T-helper 1 cell treated with Interleukin-12 subunit alpha and Interleukin-12 subunit beta and Interleukin-4 antibody, amounts not matched to agents 30 ng/mL and 1 ng/mL, for 36 hours (primary cell): ENCODE data around the gene NHS. TPM values are rescaled to one million over a fixed set of nuclear protein-coding genes. Genes with fewer than 3 reads are reported as not detected.

Source experiments
- intact Hi-C: fragments of 100-400 bp; cut with micrococcal nuclease; formaldehyde crosslinking; loops from one replicate; pipeline ENCODE4 v1.15.1; 2024
- total RNA-seq: library from RNA; stranded (reverse); gene quantifications from 2 replicates; pipeline ENCODE4 v1.2.3, GENCODE V29; 2022

NHS gene
- total RNA-seq, 1 donor from 2014 or later = 5.4 TPM

DNA sequence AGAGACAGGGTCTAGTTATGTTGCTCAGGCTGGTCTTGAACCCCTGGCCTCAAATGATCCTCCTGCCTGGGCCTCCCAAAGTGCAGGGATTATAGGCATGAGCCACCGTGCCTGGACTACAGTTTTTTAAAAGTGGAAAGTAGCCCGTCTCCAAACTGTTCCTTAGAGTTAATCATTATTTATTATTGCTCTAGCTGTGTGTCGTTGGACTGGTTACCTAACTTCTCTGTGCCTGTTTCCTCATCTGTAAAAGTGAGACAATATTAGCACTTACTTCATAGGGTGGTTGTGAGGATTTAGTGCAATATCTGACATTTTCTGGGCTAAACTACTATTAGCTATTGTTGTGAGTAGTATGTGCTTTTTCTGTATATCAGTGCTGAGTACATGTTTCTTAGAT lies 210.0 kb downstream of the NHS start:
- intact Hi-C loops = no loop called here

DNA sequence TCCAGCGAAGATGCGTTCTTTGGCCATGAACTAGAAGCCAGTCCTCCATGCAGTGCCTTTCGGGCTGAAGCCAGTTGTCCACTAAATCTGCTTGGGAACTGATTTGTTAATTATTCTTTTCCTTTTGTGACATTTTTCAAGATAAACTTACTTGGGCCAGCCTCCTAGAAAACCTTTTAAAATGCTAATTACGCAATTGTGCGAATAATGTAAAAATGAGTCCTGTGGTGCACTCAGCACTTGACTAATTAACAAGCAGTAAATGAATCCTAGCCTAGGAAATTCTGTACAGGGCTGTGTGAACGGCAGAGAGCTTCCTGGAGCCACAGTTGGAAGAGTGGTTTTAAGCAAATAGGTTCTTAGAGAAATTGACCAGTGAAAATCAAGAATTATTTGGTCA lies 212.4 kb downstream of the NHS start:
- intact Hi-C loops = no loop called here

DNA sequence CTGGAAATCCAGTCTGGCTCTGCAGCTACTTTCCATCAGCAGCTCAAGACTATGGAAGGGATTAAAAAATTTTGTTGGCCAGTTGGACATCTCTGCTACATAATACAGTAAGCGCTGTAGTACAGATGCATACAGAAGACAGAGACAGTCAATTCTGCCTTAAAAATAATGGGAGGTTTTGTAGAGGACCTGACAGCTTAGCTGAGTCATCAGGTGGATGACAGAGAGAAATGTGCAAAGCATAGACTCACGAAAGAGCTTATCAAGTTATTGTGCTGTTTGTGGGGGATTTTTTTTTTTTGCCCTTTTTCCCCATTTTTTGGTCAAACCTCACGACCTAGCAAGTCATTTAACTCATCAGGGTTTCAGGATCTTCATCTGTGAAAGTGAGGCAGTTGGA lies 213.3 kb downstream of the NHS start:
- intact Hi-C loops = no loop called here

DNA sequence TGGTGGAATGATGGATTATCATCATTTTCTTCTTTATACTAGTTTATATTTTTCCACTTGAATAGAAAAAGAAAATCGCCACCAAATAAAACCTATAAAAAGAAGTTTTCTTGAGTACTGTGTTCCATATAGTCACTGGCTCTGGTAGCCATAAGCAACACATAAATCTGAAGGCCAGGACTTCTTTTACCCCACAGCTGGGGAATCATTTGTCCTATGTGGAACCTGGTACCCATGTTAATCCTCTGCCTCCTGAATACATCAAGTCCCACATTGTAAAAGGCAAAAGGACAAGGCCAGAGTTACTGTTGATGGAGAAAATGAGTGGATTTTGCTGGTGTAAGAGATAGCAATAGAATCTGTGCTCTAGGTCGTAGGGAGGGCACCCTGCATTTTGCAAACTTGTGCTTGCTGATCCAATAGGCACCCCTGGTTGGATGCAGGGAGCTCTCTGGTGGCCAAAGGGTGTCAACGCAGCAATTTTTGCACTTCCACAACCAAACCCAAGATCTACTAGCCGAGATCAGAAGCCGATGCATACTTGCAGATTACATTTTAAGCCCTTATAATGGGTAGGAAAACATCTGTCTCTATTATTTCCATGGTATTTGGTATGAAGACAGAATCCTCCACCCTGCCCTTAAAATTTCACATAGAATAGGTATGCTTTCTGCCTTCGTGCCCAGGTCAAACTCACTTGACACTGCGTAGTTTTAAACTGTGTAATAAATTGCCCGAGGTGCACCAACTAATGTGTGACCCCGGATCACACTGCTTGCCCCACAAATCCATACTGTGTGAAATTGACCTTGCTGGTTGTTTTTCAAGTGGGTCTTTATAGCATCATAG lies 216.1 kb downstream of the NHS start:
- intact Hi-C loops = loop anchor here (1.0 to 5.0 kb wide), 5 partner anchors 41 to 764 kb away; no protein-coding TSS in a partner anchor

- intact Hi-C loops = loop anchor here (1.0 to 5.0 kb wide), 6 partner anchors 41 to 764 kb away; partner anchors contain the start of gene SCML1
These were observed 216.7 kb downstream of the NHS start for GRCh38 chrX:17591741-17592110.

DNA sequence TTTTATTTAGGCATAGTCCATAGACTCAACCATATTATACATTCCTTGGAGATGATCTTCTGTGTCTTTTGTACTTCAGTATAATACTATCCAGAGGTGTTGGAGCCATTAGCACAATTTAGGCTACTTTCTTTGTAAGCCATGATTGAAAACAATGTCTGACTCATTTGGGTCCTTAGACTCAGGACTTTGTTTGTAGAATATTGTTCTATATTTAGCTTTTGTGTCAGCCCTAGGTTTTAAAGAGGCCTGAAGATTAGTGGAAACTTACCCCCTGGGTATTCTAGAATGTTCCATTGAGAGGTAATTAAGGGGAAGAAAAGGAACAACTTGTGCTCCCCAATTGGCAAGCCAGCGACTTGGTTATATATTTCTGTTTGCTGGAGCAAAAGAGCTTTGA lies 217.1 kb downstream of the NHS start:
- intact Hi-C loops = loop anchor here (2.0 to 5.0 kb wide), 4 partner anchors 40 to 765 kb away; partner anchors contain the start of gene SCML1

GRCh38 chrX:17594693-17595092 lies 219.7 kb downstream of the NHS start:
- intact Hi-C loops = loop anchor here (5.0 kb wide), 3 partner anchors 38 to 767 kb away; no protein-coding TSS in a partner anchor

DNA sequence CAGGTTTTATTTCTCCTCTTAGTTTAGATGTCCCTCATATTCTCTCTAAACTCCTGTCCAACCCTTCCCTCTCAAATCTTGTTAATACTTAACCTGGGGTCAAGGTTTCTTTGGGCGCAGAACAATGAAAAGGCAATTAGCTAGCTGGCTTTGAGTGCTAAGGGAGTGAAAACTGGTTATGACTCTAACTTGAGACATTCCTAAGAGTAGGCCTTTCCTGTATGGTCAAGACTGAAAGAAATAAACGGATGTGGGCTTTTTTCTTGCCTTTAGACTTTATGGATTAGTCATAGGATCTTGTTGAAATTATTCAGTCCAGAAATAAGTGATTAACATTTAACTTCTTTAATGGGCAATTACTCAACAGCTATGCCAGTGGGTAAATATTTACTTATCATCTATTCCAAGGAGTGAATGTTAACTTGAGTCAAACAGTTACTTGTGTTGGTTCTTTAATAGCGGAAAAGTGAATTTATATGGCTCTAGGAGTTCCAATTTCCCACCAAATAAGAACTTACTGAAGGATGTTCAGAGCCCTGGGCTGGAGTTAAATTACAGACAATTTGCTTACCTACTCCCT lies 220.5 kb downstream of the NHS start:
- intact Hi-C loops = no loop called here

GRCh38 chrX:17596061-17596460 lies 221.1 kb downstream of the NHS start:
- intact Hi-C loops = no loop called here

DNA sequence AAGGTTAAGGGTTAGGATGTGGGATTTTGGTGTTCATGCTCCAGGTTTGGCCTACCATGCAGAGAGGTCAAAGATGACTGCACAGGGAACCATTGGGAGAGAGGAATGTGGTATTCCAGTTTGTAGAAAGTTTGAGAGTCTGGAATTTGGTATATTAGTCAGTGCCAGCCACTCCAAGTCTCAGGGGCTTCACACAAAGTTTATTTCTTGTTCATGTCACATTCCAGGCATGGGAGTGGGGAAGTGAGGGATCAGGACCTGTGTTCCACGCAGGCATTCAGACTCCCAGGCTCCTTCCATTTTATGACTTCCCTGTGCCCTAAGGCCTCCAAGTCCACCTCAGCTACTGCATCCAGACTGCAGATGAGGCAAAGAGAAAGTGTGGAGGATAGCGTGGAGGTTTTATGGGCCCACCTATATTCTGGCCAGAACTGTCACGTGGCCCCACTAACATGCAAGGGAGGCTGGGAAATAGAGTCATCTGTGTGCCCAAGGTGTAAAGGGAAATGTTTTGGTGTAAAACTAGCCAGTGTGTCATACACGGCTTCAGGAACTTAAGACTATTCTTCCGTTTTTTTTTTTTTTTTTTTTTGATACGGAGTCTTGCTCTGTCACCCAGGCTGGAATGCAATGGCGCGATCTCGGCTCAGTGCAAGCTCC lies 221.7 kb downstream of the NHS start:
- intact Hi-C loops = no loop called here

DNA sequence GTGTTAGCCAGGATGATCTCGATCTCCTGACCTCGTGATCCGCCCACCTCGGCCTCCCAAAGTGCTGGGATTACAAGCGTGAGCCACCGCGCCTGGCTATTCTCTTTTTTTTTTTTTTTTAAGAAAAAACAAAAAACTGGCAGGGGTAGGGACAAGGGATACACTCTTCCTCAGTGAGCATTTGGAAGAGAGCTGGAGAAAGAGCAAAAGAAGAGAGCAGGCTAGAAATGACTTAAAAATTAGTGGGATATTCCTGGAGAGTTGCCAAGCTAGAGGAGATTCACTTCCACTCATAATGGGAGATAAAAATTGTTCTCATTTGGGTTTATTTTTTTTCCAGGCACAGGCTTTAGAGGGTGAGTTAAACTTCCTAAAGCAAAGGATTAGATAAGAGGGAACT lies 222.3 kb downstream of the NHS start:
- intact Hi-C loops = no loop called here

- intact Hi-C loops = no loop called here
These were observed 222.9 kb downstream of the NHS start for GRCh38 chrX:17597836-17598439.

GRCh38 chrX:17601441-17602200 lies 226.6 kb downstream of the NHS start:
- intact Hi-C loops = no loop called here

DNA sequence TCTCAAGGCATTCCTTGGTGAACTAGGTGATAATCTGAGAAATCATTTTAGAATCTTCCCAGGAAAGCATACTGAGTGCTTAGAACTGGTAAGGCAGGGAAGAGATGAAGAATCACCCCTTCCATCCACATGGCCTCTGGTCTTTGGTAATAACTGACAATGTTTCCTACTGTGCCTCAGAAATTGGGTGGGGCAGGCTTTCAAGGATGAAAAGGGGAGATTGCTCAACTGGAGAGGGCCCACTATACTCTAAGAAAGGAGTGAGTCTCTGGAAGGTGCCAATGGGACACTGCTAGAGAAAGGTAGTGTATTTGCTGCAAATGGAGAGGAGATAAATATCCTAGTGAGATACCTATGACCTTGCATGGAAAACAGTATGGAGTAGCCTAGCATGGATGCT lies 227.2 kb downstream of the NHS start:
- intact Hi-C loops = no loop called here

- intact Hi-C loops = no loop called here
These were observed 228.2 kb downstream of the NHS start for GRCh38 chrX:17603196-17603595.

DNA sequence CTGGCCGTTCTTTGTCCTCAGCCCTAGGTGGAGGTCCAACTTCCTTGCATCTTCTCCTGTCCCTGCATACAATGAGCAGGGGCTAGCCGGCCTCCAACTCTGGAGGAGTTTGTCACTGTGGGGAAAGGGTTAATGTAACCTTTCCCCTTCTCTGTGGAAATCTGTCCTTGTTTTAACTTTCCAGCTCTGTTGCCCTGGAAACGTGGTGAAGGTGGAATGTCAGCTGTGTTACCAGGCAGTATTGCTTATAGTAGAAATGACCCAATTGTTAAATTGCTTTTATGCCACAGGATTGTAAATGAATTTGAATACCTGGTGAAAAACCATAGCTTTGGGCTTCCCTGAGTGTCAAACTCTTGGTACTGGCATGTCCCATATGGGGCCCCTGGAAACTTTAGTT lies 230.7 kb downstream of the NHS start:
- intact Hi-C loops = no loop called here

GRCh38 chrX:17606231-17606630 lies 231.2 kb downstream of the NHS start:
- intact Hi-C loops = no loop called here

- intact Hi-C loops = no loop called here
These were observed 233.9 kb downstream of the NHS start for GRCh38 chrX:17608888-17609287.

DNA sequence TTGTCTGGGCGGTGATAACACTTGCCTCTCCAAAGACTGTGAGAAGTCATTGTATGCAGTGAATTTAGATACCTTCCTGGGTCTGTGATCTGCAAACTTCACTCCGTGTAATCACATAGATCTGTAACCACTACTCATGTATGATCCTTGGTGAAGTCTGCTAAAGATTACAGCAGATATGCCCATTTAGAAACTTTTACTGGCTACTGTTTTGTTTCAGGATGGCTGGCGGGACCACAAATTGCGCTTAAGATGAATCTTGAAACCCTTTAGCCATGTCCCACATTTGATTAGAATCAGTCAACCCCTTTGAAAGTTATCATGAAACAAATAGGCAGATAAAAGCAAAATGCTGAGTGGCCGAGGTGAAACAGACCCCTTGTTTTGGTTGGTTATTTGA lies 235.8 kb downstream of the NHS start:
- intact Hi-C loops = no loop called here

DNA sequence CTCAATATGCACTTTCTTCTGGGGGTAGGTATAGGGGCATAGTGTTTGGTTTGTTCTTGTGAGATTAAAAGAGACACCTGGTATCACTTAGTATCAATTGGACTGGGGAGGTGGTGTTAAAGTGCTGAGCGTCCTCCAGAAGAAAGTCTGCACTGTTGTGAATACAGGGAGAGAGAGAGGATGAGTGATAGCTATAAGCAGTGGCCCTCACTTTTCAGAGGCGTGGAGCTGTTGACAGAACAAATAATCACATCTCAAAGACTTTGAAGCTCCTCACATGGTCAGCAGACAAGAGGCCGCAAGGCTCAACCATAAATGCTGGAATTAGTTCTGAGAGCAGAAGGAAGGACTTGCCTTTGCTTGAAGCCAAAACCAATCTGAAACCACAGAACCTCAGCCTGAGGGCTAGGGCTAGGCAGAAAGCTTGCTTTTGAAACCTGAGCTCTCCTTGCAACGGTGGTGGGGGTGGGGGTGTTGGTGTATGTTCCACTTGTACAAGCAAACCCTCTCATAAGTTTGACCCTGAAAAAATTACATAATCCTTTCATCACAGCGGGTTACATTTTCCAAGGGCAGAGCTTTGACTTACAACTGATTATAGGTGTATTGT lies 239.1 kb downstream of the NHS start:
- intact Hi-C loops = no loop called here

DNA sequence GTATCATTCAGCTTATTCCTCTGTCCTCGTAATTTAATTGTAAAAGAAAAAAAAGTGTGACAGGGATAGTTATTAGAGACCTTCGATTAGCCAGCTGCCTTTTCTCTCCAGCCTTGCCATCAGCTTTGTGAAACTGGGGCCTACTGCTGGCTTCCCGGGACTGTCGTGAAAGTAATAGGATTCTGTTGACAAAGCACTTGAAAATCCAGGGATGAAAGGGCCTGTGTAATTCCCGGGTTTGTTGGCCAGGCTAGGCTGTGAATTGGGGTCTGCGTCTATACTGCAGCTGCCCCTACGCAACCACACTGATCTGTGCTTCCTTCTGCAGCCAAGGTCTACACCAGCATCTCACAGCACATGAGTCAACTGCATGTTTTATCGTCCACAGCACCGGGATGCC lies 241.9 kb downstream of the NHS start:
- intact Hi-C loops = no loop called here
